HG03354 (cell line): ENCODE measurements around the gene RBM23.
"Not testable (repeated sequence)": the region's sequence is repeated elsewhere in the genome, so short reads cannot be mapped to it uniquely, and the experiment has no call there.

Source experiments
- ATAC-seq: cut with Tn5 transposase; IDR thresholded peaks from one replicate; pipeline ENCODE4 v1.9.1; 2021; ENCODE audit warnings: mild to moderate bottlenecking; ENCODE audit not compliant: unreplicated experiment, poor library complexity, severe bottlenecking

The RBM23 gene

GRCh38 chr14:22918804-22919600, at the start of gene RBM23:
RBM23 (minus strand) TSS chr14:22919149.
- peak; percentile 88 for ATAC-seq

- ATAC-seq: no peak
Observed at GRCh38 chr14:22966783-22967269, 47.9 kb upstream of the RBM23 start.

- not testable (repeated sequence) for ATAC-seq
Observed at GRCh38 chr14:22965916-22966782, 47.2 kb upstream of the RBM23 start.

GRCh38 chr14:22962061-22962676, 43.2 kb upstream of the RBM23 start:
- no peak for ATAC-seq

- no peak for ATAC-seq
Observed at GRCh38 chr14:22955702-22956569, 37.0 kb upstream of the RBM23 start.

GRCh38 chr14:22952418-22952817, 33.5 kb upstream of the RBM23 start:
- ATAC-seq: no peak

- not testable (repeated sequence) for ATAC-seq
Observed at GRCh38 chr14:22951795-22952194, 32.8 kb upstream of the RBM23 start.

GRCh38 chr14:22945642-22946041, 26.7 kb upstream of the RBM23 start:
- no peak for ATAC-seq

- no peak for ATAC-seq
Observed at GRCh38 chr14:22939684-22940083, 20.7 kb upstream of the RBM23 start.

GRCh38 chr14:22935156-22935555, 16.2 kb upstream of the RBM23 start:
- no peak for ATAC-seq

GRCh38 chr14:22932146-22932545, 13.2 kb upstream of the RBM23 start:
- ATAC-seq: no peak

- peak; percentile 4 for ATAC-seq
Observed at GRCh38 chr14:22929961-22930364, 11.0 kb upstream of the RBM23 start.

GRCh38 chr14:22929104-22929960, 10.4 kb upstream of the RBM23 start, which contains the start of gene PRMT5:
PRMT5 (minus strand) TSS chr14:22929376; CDS start chr14:22929361, 15 bp downstream.
- ATAC-seq: peak; percentile 92

GRCh38 chr14:22928237-22929103, 9.5 kb upstream of the RBM23 start:
- ATAC-seq: no peak

- no peak for ATAC-seq
Observed at GRCh38 chr14:22926316-22926715, 7.4 kb upstream of the RBM23 start.

- no peak for ATAC-seq
Observed at GRCh38 chr14:22925513-22925912, 6.6 kb upstream of the RBM23 start.

- ATAC-seq: no peak
Observed at GRCh38 chr14:22923746-22924145, 4.8 kb upstream of the RBM23 start.
